Superior temporal gyrus (tissue), 1 donor: Measurements from ENCODE around the gene C9orf153.
A peak's percentile ranks its signal among the peaks of the same experiment; 100 is the strongest.
"Not testable (repeated sequence)": the region's sequence is repeated elsewhere in the genome, so short reads cannot be mapped to it uniquely, and the experiment has no call there.

ENCODE experiments used
- DNase-seq: peaks from one replicate; pipeline ENCODE4 v3.0.0-alpha.2; 2016; ENCODE audit errors: extremely low spot score

The C9orf153 gene

DNA sequence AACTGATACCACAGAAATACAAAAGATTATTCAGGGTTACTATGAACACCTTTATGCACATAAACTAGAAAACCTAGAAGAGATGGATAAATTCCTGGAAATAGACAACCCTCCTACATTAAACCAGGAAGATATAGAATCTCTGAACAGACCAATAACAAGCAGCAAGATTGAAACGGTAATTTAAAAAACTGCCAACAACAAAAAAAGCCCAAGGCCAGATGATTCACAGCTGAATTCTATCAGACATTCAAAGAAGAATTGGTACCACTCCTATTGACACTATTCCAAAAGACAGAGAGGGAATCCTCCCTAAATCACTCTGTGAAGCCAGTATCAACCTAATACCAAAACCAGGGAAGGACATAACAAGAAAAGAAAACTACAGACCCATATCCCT lies 68.8 kb downstream of the C9orf153 start:
- DNase-seq, result not testable (repeated sequence)

DNA sequence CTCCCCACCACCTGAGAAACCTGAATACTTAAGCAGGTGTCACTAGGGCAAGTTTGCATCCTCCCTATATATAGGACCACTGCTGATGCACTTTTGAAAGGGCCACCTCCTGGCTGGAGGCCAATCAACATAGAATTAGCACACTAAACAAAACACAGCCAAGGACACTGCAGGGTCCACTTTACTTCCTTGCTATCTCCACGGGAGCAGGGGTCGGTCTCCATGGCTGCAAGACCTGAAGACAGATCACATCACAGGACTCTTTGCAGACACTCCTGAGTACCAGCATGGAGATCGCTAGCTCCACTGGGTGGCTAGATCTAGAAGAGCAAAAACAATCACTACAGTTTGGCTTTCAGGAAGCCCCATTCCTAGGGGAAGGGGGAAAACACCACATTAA lies 72.3 kb downstream of the C9orf153 start:
- no peak for DNase-seq

DNA sequence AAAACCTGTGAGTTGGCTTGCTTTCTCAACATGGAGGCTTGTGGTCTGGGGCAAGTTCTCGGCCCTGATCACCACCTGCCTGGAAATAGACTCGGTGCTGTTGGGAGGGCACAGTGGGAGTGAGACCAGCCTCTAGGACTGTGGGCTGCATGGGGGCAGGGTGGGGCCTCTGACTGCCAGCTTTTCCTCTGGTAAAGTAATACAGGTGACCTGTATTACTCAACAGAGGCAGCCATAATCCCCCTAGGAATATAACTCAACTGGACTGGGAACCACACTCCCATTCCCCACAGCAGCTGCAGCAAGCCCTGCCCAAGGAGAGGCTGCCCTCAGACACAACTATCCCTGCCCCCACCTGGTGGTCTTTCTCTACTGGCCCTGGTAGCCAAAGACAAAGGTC lies 72.8 kb downstream of the C9orf153 start:
- DNase-seq, result no peak

DNA sequence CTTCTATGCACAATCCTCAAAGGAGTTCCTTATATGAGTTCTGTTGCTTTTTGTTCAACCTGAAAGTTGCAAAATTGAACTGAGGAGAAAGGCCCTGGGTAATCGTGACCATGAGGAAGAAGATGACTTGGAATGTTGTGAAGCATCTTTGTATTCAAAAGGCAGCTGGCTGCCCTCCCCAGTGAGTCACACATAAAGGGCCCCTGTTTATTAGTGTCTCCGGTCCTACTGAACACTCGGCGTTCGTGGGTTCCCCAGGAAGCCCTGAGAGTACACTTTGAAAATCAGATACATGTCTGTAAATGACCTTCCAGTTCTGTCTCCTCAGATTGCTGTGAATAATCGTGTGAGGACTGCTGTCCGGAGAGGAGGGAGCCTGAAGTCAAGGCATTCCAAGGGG lies 73.6 kb downstream of the C9orf153 start:
- peak; percentile 25 for DNase-seq

DNA sequence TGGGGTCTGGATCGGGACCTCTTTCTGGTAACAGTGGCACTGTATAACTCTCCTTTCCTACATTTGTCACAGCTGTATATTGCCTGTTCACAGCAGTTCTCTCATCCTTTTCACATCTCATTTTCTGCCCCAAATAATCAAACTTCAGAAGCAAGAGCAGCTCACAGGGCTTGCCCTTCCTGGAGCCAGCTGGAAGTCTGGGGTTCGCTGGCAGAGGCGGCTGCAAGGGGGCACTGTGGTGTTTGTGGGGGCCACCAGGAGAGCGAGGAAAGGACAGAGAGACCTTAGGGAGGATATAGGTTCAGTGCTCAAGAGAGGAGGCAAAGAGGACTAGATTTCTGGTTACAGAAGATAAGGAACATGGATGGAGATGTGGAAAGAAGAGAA lies 75.3 kb downstream of the C9orf153 start:
- no peak for DNase-seq

DNA sequence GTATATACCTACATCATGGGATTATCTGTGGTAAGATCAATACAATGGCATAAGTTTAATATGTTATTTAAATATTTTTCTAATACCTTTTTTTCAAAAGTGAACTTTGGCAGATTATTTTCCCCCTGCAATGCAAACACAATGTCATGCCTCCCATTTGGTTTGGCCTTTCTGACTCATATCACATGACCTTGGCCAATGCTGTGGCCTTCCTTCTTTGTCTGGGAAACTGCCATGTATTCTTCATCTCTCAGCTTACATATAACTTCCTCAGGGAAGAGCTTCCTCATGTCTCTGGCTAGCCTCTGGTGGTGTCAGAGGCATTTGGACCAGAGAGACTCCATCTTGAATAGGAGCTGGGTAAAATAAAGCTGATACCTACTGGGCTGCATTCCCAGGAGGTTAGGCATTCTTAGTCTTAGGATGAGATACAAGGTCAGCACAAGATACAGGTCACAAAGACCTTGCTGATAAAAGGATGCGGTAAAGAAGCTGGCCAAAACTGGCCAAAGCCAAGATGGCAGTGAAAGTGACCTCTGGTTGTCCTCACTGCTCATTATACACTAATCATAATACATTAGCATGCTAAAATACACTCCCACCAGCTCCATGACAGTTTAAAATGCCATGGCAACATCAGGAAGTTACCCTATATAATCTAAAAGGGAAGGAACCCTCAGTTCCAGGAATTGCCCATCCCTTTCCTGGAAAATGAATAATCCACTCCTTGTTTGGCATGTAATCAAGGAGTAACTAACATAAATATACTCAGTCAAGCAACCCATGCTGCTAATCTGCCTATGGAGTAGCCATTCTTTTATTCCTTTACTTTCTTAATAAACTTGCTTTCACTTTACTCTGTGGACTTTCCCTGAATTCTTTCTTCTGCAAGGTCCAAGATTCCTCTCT lies 76.0 kb downstream of the C9orf153 start:
- no peak for DNase-seq

DNA sequence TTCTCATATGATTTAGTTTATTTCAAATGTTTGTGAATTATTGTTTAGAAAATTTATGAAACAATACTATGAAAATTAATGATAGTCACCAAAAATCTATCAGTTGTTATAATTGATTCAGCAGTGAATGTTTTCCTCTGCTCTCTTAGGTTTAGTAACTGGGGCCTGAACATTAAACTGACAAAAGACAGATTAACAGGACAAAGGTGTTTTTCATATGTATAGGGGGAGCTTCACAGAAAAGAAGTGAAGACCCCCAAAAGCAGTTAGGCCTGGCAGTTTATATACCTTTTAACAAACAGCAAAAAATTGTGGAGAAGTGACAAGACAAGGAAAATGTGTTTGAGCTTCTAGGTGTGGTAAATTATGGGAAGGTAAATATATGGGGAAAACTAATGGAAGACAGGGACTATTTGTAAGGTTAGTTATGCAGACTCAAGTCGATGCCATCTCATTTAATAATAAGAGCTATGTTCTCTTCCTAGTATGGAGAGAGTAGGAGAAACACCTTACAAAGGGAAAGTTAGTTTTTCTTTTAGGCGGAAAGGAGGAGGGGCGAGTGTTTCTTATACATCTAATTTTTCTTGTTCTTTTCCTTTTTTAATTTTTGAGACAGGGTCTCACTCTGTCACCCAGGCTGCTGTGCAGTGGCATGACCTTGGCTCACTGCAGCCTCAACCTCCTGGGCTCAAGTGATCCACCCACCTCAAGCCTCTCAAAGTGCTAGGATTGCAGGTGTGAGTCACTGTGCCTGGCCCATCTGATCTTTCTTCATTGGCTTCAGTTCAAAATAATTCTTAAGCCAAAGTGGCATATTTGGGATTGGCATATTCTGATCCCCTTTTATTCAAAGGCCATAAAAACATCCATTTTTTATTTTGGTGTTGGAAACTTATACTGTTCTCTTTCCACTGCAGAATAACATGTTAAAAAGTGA lies 77.8 kb downstream of the C9orf153 start:
- DNase-seq, result no peak

DNA sequence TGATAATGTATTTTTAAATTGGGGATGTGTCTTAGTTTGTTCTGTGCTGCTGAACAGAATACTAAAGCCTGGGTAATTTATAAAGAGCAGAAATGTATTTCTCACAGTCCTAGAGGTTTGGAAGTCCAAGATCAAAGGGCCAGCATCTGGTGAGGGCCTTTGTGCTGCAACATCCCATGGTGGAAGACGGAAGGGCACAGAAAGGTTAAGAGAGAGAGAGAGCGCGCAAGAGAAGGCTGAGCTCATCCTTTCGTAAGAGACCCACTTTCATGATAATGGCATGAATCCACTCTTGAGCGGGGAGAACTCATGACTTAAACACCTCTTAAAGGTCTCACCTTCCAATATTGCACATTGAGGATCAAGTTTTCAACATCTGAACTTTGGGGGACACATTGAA lies 81.0 kb downstream of the C9orf153 start:
- DNase-seq, result no peak

DNA sequence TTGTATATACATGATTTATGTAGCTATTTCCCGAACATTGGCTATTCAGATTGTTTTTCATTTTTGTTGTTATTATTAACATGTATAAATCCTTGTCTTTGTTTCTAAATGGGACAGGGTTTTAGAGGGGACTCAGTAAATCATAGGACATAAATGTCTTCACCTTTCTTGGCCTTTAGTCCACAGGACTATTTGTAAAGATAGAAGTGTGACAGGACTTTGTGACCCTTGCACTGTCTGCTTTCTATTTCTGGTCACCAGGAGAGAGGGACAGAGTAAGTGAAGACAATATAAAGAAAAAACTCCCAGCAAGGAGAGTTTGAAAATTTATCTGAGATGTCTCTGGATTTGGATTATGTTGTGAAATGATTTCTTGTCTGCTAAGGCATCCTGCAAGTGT lies 81.5 kb downstream of the C9orf153 start:
- DNase-seq, result no peak

DNA sequence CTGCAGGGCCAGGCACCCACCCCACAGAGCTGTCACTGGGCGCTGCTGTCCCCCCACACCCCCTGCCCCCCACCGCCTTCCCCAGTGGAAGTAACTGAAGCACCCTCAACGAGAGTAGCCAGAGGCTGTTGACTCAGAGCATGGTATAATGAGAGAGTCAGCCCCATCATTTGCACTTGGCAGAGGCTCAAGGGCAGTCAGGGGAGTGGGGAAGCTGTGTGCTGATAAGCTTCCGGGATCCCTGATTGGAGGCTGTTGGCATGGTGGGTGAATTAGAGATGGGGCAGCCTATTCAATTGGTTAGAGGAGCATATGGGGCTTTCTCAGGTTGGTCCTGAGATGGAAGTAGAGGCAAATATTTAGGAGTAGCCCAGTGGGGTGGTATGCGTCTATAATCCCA lies 83.0 kb downstream of the C9orf153 start:
- DNase-seq, result no peak

DNA sequence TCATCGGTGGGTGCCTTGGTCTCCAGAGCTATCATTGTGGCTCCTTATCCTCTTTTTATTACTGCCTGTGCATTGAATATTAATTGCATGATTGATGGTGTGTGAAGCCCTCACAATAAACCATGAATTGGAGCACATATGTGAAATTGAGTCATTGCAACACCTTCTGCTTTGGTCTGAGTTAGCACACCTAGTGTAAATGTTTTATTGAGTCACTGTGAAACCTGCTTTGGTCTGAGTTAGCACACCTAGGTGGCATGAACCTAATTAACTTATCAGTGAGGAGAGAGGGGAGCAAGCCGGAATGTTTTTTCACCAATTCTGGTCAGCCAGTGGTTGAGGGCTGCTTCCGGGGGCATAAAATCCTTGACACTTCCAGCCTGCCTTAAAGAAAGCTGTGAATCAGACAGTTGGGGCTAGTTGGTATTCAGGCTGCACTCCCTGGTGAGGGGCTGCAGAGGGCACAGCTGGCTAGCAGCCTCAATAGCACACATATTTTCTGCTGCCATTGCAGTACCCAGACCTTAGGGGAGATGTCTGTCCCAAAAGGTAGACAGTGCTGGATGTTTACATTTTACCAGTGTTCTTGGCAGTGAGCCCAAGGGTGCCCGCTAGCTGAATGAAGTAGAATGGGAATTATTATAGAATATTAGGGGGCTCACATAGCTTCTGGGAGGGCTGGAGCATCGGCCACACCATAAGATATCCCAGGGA lies 83.6 kb downstream of the C9orf153 start:
- no peak for DNase-seq

DNA sequence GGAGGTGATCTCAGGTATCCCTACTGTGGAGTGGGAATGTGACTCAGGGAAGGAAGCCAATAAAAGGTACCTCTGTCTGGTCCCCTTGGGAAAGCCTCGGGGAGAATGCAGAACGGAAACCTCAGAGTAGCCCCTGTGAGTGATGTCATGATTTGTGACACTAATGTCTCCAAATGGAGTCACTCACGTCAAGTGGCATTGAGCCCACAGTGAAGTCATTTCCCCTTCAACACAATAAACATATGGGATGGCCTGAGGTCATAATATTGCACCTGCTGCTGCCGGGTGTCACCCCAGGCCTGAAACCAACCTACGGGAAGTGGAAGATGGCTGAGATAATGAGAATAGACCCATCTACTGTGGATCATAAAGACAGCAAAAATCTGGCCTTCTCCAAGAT lies 84.2 kb downstream of the C9orf153 start:
- no peak for DNase-seq
